T47D (cell line): Measurements from ENCODE around the gene SHH.
A peak's percentile ranks its signal among the peaks of the same experiment; 100 is the strongest.
"Not testable (repeated sequence)": the region's sequence is repeated elsewhere in the genome, so short reads cannot be mapped to it uniquely, and the experiment has no call there.

Experiments
- DNase-seq, 2 experiments: peaks; one replicate each; pipeline versions ENCODE4 v3.0.0 to v3.0.0-alpha.2; 2011 to 2012; ENCODE audit warnings: low read depth in 1 of 2, low spot score in 1 of 2
- JUND ChIP-seq: IDR thresholded peaks from 2 replicates; pipeline ENCODE4 v1.6.1; 2012; ENCODE audit warnings: low read depth
- in situ Hi-C: cut with HindIII; loops from 2 replicates; pipeline ENCODE4 v1.10.0; 2016; ENCODE audit warnings: low sequenced_read_pairs, low pct_unique_long_range_greater_than_20kb

SHH gene

DNA sequence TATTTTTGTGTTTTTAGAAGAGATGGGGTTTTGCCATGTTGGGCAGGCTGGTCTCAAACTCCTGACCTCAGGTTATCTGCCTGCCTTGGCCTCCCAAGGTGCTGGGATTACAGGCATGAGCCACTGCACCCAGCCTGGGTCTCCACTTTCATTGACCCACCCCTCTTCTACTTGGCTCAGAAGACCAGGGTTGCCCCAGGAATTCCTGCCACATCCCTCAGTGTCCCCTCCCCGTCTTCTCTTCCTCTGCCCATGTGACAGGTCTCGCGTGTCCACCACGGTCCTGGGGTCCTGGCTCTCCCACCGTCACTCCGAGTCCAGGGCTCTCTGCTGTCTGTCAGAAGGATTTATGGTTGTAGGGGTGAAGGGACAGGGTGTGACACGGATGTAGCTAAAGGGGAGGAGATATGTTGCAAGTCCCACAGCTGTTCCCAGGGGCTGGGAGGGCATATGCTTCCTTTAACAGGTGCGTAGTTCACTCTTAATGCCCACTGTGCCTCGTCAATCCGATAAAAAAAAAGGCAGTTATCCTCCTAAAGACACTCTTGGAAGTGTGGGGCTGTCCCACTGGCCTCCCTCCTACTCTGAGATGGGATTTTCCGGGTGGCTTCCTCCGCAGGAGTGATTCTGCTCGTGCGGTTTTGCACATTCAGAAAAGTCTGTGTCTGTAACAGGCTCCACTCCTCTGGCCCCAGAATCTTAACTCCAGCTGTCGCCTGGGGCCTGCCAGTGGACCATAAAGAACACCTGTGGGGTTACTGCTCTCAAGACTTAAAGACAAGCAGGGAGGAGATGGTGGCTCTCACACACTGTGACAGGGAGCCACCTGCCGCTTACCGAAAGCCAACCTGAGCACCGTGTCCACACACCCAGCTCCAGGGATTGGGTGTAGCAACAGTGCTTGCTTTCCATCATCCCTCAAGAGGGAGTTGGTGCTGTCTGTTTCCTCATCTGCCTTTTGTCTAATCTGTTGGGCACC, 36.7 kb upstream of the SHH start:
- in situ Hi-C loops, result no loop called here
- TF ChIP-seq JUND, result no peak
- no peak for DNase-seq

GRCh38 chr7:155847821-155848435, 35.7 kb upstream of the SHH start:
- in situ Hi-C loops, result no loop called here
- no peak for DNase-seq
- no peak for TF ChIP-seq JUND

GRCh38 chr7:155846936-155847335, 34.7 kb upstream of the SHH start:
- in situ Hi-C loops, result no loop called here
- no peak for DNase-seq
- TF ChIP-seq JUND, result no peak

DNA sequence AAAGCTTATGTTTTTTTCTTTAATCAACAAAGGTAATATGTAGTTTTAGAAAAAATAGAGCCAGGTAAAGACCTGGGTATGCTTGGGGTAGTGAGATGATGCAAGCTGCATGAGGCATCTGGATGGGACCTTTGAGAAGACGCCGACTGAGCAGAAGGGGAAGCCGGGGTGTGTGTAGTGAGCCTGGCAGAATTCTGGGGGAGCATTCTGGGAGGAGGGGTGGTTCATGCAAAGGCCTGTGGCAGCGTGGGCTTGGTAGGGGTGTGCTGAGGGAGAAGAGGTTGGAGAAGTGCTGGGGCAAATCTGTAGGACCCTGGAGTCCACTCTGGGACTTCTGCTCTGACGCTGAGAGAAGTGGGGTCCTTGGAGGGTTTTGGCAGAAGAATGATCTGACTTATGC, 33.9 kb upstream of the SHH start:
- TF ChIP-seq JUND, result no peak

GRCh38 chr7:155845226-155845625, 33.0 kb upstream of the SHH start:
- in situ Hi-C loops, result no loop called here
- TF ChIP-seq JUND, result no peak
- DNase-seq, result no peak

More for the DNA sequence above, 33.9 kb upstream of the SHH start:
- DNase-seq, result no peak
- in situ Hi-C loops, result no loop called here

- DNase-seq, result no peak
- in situ Hi-C loops, result no loop called here
- TF ChIP-seq JUND, result no peak
These were observed 32.3 kb upstream of the SHH start for GRCh38 chr7:155844526-155844925.

DNA sequence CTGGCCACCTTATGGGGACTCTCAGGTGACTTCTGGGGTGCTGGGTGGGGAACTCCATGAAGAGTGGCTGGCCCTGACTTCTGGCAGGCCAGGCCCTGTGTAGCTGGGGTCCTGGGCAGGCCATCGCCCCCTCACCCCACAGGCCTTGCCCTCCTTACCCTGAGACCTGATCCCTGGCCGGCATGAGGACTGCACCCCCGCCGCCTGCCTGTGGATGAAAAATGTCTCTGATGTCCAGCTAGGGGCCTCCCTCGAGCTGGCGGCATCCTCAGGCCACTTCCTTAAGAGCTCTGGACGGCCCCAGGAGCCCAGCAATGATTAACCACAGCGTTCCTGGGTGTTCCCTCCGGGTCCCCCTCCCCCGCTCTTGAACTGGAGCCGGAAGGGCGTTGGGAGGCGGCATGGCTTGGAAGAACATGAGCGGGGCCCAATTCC, 31.8 kb upstream of the SHH start:
- DNase-seq, result no peak
- no peak for TF ChIP-seq JUND
- in situ Hi-C loops, result no loop called here

- no peak for DNase-seq
- in situ Hi-C loops, result no loop called here
- TF ChIP-seq JUND, result no peak
These were observed 31.3 kb upstream of the SHH start for GRCh38 chr7:155843426-155844018.

DNA sequence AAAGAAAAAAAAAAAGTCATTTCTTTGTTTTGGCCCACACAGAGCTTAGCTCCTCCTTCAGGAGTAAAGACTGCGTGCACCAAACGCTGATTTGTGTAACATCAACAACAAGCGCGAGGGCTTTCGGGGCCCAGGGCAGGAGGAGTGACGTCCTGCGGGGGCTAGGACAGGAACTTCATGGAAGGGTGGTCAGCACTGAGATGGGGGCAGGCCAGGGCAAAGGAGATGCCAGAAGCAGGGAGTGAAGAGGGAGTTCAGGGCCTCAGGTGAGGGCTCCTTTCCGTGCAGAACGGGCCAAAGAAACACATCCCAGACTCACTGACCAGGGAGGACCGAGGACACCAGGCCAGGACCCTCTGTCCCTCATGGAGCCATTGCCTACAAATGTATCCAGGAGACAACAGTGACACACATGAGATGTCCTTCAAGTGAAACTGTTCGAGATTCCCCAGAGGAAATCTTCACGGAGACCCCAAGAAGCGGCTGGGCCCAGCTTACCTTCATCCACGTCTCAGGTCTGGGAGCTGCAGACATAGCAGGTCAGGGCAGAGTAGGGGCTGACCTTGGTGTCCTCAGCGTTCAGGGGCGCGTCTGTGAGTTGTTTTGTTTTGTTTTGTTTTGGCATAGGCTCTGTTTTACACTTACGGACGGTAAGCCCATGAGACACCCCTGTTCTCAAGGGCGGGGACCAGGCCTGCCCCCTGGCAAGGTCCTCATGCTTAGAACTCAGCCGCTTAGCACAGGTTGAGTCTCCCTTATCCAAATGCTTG, 30.4 kb upstream of the SHH start:
- in situ Hi-C loops, result no loop called here
- DNase-seq, result no peak
- TF ChIP-seq JUND, result no peak

GRCh38 chr7:155840909-155841308, 28.6 kb upstream of the SHH start:
- DNase-seq, result no peak
- no peak for TF ChIP-seq JUND
- in situ Hi-C loops, result no loop called here

- in situ Hi-C loops, result no loop called here
- no peak for TF ChIP-seq JUND
- DNase-seq, result peak in 1 of 2 experiments; percentile 5
These were observed 28.1 kb upstream of the SHH start for GRCh38 chr7:155840262-155840885.

- in situ Hi-C loops, result no loop called here
- TF ChIP-seq JUND, result no peak
- no peak for DNase-seq
These were observed 27.2 kb upstream of the SHH start for GRCh38 chr7:155839461-155839860.

DNA sequence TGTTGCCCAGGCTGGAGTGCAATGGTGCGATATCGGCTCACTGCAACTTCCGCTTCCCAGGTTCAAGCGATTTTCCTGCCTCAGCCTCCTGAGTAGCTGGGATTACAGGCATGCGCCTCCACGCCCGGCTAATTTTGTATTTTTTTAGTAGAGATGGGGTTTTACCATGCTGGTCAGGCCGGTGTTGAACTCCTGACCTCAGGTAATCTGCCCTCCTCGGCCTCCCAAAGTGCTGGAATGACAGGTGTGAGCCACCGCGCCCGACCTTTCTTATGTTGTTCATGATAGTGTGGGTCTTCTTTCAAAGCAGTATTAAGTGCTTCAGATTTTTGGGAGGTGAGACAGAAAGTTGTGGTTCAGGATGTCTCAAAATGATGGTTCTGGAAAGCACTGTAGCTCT, 26.0 kb upstream of the SHH start:
- DNase-seq, in situ Hi-C loops: not testable (repeated sequence)
